Measurements from ENCODE around the gene NOC4L.

NOC4L gene

GRCh38 chr12:132111654-132112304 is 32.5 kb upstream of the NOC4L start:
- TF ChIP-seq, protein P1, sequence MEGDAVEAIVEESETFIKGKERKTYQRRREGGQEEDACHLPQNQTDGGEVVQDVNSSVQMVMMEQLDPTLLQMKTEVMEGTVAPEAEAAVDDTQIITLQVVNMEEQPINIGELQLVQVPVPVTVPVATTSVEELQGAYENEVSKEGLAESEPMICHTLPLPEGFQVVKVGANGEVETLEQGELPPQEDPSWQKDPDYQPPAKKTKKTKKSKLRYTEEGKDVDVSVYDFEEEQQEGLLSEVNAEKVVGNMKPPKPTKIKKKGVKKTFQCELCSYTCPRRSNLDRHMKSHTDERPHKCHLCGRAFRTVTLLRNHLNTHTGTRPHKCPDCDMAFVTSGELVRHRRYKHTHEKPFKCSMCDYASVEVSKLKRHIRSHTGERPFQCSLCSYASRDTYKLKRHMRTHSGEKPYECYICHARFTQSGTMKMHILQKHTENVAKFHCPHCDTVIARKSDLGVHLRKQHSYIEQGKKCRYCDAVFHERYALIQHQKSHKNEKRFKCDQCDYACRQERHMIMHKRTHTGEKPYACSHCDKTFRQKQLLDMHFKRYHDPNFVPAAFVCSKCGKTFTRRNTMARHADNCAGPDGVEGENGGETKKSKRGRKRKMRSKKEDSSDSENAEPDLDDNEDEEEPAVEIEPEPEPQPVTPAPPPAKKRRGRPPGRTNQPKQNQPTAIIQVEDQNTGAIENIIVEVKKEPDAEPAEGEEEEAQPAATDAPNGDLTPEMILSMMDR (IDR thresholded peaks at IDR 0.05; ENCODE audit: borderline replicate concordance, insufficient read depth, low read depth, low read length): no peak
- no peak overlapping the region for H3K4me3 ChIP-seq (ENCODE audit: low read depth, low read length)

- H3K4me3 ChIP-seq (ENCODE audit: low read depth, low read length): no peak overlapping the region
- TF ChIP-seq, protein P1 (IDR thresholded peaks at IDR 0.05; ENCODE audit: borderline replicate concordance, insufficient read depth, low read depth, low read length): no peak
These were observed 29.6 kb upstream of the NOC4L start for GRCh38 chr12:132114667-132115066.

DNA sequence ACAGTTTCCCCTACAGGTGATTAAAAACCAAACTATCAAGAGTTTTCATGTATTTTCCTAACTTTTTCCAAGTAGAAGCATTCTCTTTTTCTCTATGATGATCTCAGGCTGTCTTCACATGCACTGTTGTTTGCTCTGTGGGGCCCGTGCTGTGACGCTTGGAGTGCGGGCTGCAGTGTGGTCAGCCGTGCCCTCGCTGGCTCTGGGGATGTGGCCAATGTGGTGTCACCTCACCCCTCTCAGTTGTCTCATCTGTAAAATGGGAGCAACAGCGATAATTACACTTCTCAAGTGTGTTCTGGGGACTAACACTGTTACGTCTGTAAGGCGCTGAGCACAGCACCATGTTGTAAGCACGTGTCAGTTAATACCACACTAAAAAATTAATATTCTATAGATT is 28.8 kb upstream of the NOC4L start:
- TF ChIP-seq, protein P1 (IDR thresholded peaks at IDR 0.05; ENCODE audit: borderline replicate concordance, insufficient read depth, low read depth, low read length): no peak

DNA sequence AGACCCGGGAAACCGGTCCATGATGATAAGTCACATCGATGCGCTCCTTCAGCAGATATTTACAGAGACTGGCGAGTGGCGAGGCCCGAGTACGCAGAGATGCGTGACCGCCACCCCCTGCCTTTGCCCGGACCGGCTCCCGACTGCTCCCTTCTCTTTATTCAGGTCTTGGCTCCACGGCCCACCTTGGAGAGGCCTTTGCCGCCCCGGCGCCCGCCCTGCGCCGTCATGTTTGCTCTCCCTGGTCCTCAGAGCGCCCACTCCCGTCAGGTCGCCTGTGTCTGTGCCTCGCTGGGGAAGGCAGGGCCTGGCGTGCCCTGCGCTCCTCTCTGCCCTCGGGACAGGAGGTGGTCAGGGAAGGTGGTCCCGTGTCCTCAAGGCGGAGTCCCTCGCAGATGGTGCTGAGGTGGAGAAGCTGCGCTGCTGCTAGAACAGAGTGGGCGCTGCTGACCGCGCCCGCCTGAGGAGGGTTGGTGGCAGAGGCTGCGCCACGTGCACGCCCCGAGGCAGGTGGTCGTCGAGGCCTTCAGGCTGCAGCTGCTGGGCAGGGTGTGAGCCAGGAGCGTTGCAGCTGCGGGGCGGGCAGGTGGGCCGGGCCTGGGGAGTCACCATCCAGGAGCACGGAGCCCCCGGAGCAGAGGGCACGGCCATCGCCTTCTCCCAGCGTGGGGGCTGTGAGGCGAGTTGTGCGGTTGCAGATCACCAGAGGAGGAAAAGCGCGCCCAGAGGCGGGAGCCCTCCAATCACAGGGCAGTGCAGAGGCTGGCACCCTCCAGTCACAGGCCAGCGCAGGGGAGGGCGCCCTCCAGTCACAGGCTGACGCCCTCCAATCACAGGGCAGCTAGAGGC is 27.3 kb upstream of the NOC4L start:
- H3K4me3 ChIP-seq (ENCODE audit: low read depth, low read length): no peak overlapping the region
- TF ChIP-seq, protein P1 (IDR thresholded peaks at IDR 0.05; ENCODE audit: borderline replicate concordance, insufficient read depth, low read depth, low read length): no peak

More for the DNA sequence above, 28.8 kb upstream of the NOC4L start:
- no peak overlapping the region for H3K4me3 ChIP-seq (ENCODE audit: low read depth, low read length)

- H3K4me3 ChIP-seq (ENCODE audit: low read depth, low read length): no peak overlapping the region
- TF ChIP-seq, protein P1 (IDR thresholded peaks at IDR 0.05; ENCODE audit: borderline replicate concordance, insufficient read depth, low read depth, low read length): no peak
These were observed 26.7 kb upstream of the NOC4L start for GRCh38 chr12:132117558-132117875.

DNA sequence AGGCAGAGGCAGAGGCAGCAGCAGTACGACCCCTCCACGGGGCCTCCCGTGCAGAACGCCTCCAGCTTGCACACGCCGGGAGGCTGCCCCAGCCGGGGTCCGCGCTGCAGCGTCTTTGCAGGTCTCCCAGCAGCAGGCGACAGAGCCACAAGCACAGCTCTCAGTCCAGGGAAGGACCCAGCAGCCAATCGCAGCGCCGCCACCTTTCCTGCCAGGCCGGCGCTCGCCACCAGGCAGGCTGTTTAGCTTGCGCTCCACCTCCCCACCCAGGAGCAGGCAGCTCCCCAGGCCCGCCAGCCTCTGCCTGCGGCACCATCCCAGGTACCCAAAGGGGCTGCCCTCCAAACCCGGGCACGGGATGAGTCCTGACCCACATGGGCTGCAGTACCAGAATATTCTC is 25.4 kb upstream of the NOC4L start:
- TF ChIP-seq, protein P1 (IDR thresholded peaks at IDR 0.05; ENCODE audit: borderline replicate concordance, insufficient read depth, low read depth, low read length): no peak
- no peak overlapping the region for H3K4me3 ChIP-seq (ENCODE audit: low read depth, low read length)

DNA sequence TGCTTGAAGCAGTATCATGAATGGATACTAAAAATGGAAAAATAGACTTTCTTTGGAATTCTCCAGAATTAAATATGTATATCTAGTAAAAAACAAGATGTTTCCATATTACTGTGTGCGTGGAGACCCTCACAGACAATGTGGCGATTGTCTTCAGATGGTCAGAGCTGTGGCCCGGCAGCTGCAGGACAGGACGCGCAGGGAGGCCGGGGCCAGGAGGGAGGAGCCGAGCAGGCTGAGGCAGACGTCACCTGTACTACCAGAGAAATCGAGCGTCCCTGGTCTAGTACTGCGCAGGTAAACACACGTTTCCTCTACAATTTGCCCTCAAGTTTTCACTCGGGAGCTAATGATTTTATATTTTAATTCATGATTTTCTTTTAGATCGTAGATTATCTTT is 23.0 kb upstream of the NOC4L start:
- TF ChIP-seq, protein P1 (IDR thresholded peaks at IDR 0.05; ENCODE audit: borderline replicate concordance, insufficient read depth, low read depth, low read length): no peak
- no peak overlapping the region for H3K4me3 ChIP-seq (ENCODE audit: low read depth, low read length)
